Activated CD8-positive, alpha-beta T cell treated with anti-CD3 and anti-CD28 coated beads, Interleukin-2, amount 10 ng/mL, durations not matched to agents 7 days and 5 days (primary cell): ENCODE data around the gene RERE. TPM values are rescaled to one million over a fixed set of nuclear protein-coding genes. Genes with fewer than 3 reads are reported as not detected.
A peak's percentile ranks its signal among the peaks of the same experiment; 100 is the strongest.

ENCODE experiments used
- ATAC-seq: fragments of 150-1000 bp; cut with Tn5 transposase; one replicate; pipeline ENCODE4 v1.10.0; 2021; ENCODE audit warnings: moderate library complexity
- CTCF ChIA-PET: fragments of 350-600 bp; sonication (Branson Sonifier 250); formaldehyde crosslinking; loops from one replicate; lab custom pipeline; 2021; ENCODE audit warnings: antibody characterized with exemption; lab: Charles Lee
- POLR2A ChIA-PET: fragments of 350-600 bp; sonication (Branson Sonifier 250); formaldehyde crosslinking; loops from one replicate; lab custom pipeline; 2021; ENCODE audit warnings: antibody characterized with exemption; lab: Charles Lee
- DNase-seq: peaks from one replicate; pipeline ENCODE4 v3.0.0-alpha.2; 2020
- H3K27ac Mint-ChIP-seq: one replicate; pipeline ENCODE4 v1.8.0; 2021; ENCODE audit warnings: mild to moderate bottlenecking, mixed read lengths
- H3K27me3 Mint-ChIP-seq: one replicate; pipeline ENCODE4 v1.8.0; 2021; ENCODE audit warnings: low read depth, mixed read lengths
- H3K36me3 Mint-ChIP-seq: one replicate; pipeline ENCODE4 v1.8.0; 2021; ENCODE audit warnings: low read depth, mixed read lengths
- H3K4me1 Mint-ChIP-seq: one replicate; pipeline ENCODE4 v1.8.0; 2021; ENCODE audit warnings: low read depth, mixed read lengths
- H3K4me3 Mint-ChIP-seq: one replicate; pipeline ENCODE4 v1.8.0; 2021; ENCODE audit warnings: mild to moderate bottlenecking, mixed read lengths
- H3K9me3 Mint-ChIP-seq: one replicate; pipeline ENCODE4 v1.8.0; 2022; ENCODE audit warnings: mixed read lengths; ENCODE audit not compliant: insufficient read depth
- total RNA-seq, 2 experiments: library from RNA; stranded (reverse); gene quantifications; one replicate each; pipeline ENCODE4 v1.2.3, GENCODE V29; 2021

The RERE gene
- total RNA-seq, 2 experiments from 2014 or later, result 37.4 to 44.7 TPM

- ChIA-PET POLR2A (interaction anchor here (0.6 to 0.9 kb wide), 2 partner anchors 28 to 46 kb away, joined by 3 to 4 read pairs; no protein-coding TSS in a partner anchor), CTCF (interaction anchor here (0.7 to 1.9 kb wide), 4 partner anchors 11 to 88 kb away, joined by 3 to 6 read pairs (median 4); no protein-coding TSS in a partner anchor)
- ATAC-seq (peak; percentile 54), DNase-seq (peak; percentile 39)
- H3K27ac Mint-ChIP-seq, result no peak overlapping the region
- no peaks in the 10 kb centered on the region for H3K27me3 Mint-ChIP-seq
- peaks cover 45% of the 10 kb centered on the region for H3K4me1 Mint-ChIP-seq
- H3K4me3 Mint-ChIP-seq, result no peak overlapping the region
- H3K36me3 Mint-ChIP-seq, result no peaks in the 10 kb centered on the region
- H3K9me3 Mint-ChIP-seq, result no peaks in the 10 kb centered on the region
Observed at GRCh38 chr1:8477166-8477982, 340.1 kb downstream of the RERE start.

GRCh38 chr1:8476006-8476405 is 341.4 kb downstream of the RERE start:
- H3K4me3 Mint-ChIP-seq, result no peak overlapping the region
- DNase-seq, result no peak
- H3K27ac Mint-ChIP-seq, result no peak overlapping the region
- H3K27me3 Mint-ChIP-seq, result no peaks in the 10 kb centered on the region
- no peaks in the 10 kb centered on the region for H3K9me3 Mint-ChIP-seq
- no peak for ATAC-seq
- CTCF ChIA-PET, result no interaction called here
- peaks cover 54% of the 10 kb centered on the region for H3K4me1 Mint-ChIP-seq
- peaks cover 1% of the 10 kb centered on the region for H3K36me3 Mint-ChIP-seq
- POLR2A ChIA-PET, result no interaction called here

GRCh38 chr1:8474369-8474768 is 343.1 kb downstream of the RERE start:
- Mint-ChIP-seq H3K27me3 (no peaks in the 10 kb centered on the region), H3K36me3 (peaks cover 1% of the 10 kb centered on the region), H3K9me3 (no peaks in the 10 kb centered on the region), H3K4me1 (peaks cover 54% of the 10 kb centered on the region), H3K4me3 (no peak overlapping the region), H3K27ac (no peak overlapping the region)
- ATAC-seq (no peak), DNase-seq (no peak)
- ChIA-PET CTCF (interaction anchor here (0.8 to 1.4 kb wide), 6 partner anchors 9 to 77 kb away, joined by 3 to 8 read pairs (median 3); no protein-coding TSS in a partner anchor), POLR2A (interaction anchor here (0.7 kb wide), 1 partner anchor 9 kb away, joined by 3 read pairs; no protein-coding TSS in a partner anchor)

- CTCF ChIA-PET, result interaction anchor here (0.6 to 2.4 kb wide), 11 partner anchors 9 to 197 kb away, joined by 3 to 8 read pairs (median 3); no protein-coding TSS in a partner anchor
Observed at GRCh38 chr1:8473891-8474300, 343.5 kb downstream of the RERE start.

GRCh38 chr1:8473121-8473875 is 344.1 kb downstream of the RERE start:
- Mint-ChIP-seq H3K9me3 (no peaks in the 10 kb centered on the region), H3K4me3 (no peak overlapping the region), H3K27me3 (no peaks in the 10 kb centered on the region), H3K36me3 (peaks cover 1% of the 10 kb centered on the region), H3K27ac (no peak overlapping the region), H3K4me1 (peaks cover 54% of the 10 kb centered on the region)
- DNase-seq (no peak), ATAC-seq (peak; percentile 10)
- CTCF ChIA-PET, result interaction anchor here (0.6 to 2.4 kb wide), 15 partner anchors 10 to 444 kb away, joined by 3 to 12 read pairs (median 4); no protein-coding TSS in a partner anchor
- POLR2A ChIA-PET, result interaction anchor here (0.7 kb wide), 1 partner anchor 8 kb away, joined by 3 read pairs; no protein-coding TSS in a partner anchor

More at GRCh38 chr1:8473891-8474300, 343.5 kb downstream of the RERE start:
- H3K36me3 Mint-ChIP-seq, result peaks cover 1% of the 10 kb centered on the region
- H3K9me3 Mint-ChIP-seq, result no peaks in the 10 kb centered on the region
- H3K4me3 Mint-ChIP-seq, result no peak overlapping the region
- POLR2A ChIA-PET, result interaction anchor here (0.7 kb wide), 1 partner anchor 8 kb away, joined by 3 read pairs; no protein-coding TSS in a partner anchor
- no peaks in the 10 kb centered on the region for H3K27me3 Mint-ChIP-seq
- ATAC-seq, result no peak
- H3K4me1 Mint-ChIP-seq, result peaks cover 54% of the 10 kb centered on the region
- no peak overlapping the region for H3K27ac Mint-ChIP-seq
- DNase-seq, result no peak

GRCh38 chr1:8472668-8473067 is 344.8 kb downstream of the RERE start:
- ChIA-PET POLR2A (interaction anchor here (1.1 kb wide), 1 partner anchor 47 kb away, joined by 6 read pairs; no protein-coding TSS in a partner anchor), CTCF (interaction anchor here (0.7 to 2.4 kb wide), 15 partner anchors 9 to 376 kb away, joined by 3 to 12 read pairs (median 4); no protein-coding TSS in a partner anchor)
- Mint-ChIP-seq H3K4me3 (no peak overlapping the region), H3K36me3 (peaks cover 1% of the 10 kb centered on the region), H3K4me1 (peaks cover 49% of the 10 kb centered on the region), H3K27me3 (no peaks in the 10 kb centered on the region), H3K9me3 (no peaks in the 10 kb centered on the region), H3K27ac (peak overlapping the region; percentile 37)
- peak; percentile 89 for ATAC-seq
- peak; percentile 69 for DNase-seq

- ChIA-PET CTCF (interaction anchor here (1.9 to 2.4 kb wide), 2 partner anchors 41 to 90 kb away, joined by 8 to 12 read pairs; no protein-coding TSS in a partner anchor), POLR2A (no interaction called here)
- no peak for ATAC-seq
- Mint-ChIP-seq H3K36me3 (peaks cover 1% of the 10 kb centered on the region), H3K4me1 (peaks cover 39% of the 10 kb centered on the region), H3K4me3 (no peak overlapping the region), H3K27ac (no peak overlapping the region), H3K9me3 (no peaks in the 10 kb centered on the region), H3K27me3 (no peaks in the 10 kb centered on the region)
- no peak for DNase-seq
Observed at GRCh38 chr1:8471451-8471850, 346.0 kb downstream of the RERE start.

GRCh38 chr1:8468751-8469150 is 348.7 kb downstream of the RERE start:
- no peaks in the 10 kb centered on the region for H3K9me3 Mint-ChIP-seq
- H3K36me3 Mint-ChIP-seq, result peaks cover 8% of the 10 kb centered on the region
- POLR2A ChIA-PET, result interaction anchor here (0.6 kb wide), 1 partner anchor 55 kb away, joined by 7 read pairs; no protein-coding TSS in a partner anchor
- H3K27ac Mint-ChIP-seq, result no peak overlapping the region
- H3K27me3 Mint-ChIP-seq, result no peaks in the 10 kb centered on the region
- DNase-seq (no peak), ATAC-seq (no peak)
- H3K4me1 Mint-ChIP-seq, result peaks cover 31% of the 10 kb centered on the region
- H3K4me3 Mint-ChIP-seq, result no peak overlapping the region
- CTCF ChIA-PET, result interaction anchor here (1.1 kb wide), 1 partner anchor 258 kb away, joined by 4 read pairs; no protein-coding TSS in a partner anchor

- ATAC-seq, result no peak
- no peaks in the 10 kb centered on the region for H3K27me3 Mint-ChIP-seq
- peaks cover 27% of the 10 kb centered on the region for H3K4me1 Mint-ChIP-seq
- ChIA-PET POLR2A (no interaction called here), CTCF (interaction anchor here (0.7 to 1.6 kb wide), 2 partner anchors 11 to 32 kb away, joined by 3 read pairs; no protein-coding TSS in a partner anchor)
- H3K9me3 Mint-ChIP-seq, result no peaks in the 10 kb centered on the region
- no peak for DNase-seq
- peaks cover 9% of the 10 kb centered on the region for H3K36me3 Mint-ChIP-seq
- H3K4me3 Mint-ChIP-seq, result no peak overlapping the region
- no peak overlapping the region for H3K27ac Mint-ChIP-seq
Observed at GRCh38 chr1:8467308-8467707, 350.1 kb downstream of the RERE start.

- ChIA-PET POLR2A (interaction anchor here (1.1 kb wide), 2 partner anchors 8 to 41 kb away, joined by 3 read pairs; no protein-coding TSS in a partner anchor), CTCF (interaction anchor here (1.0 to 1.4 kb wide), 3 partner anchors 14 to 383 kb away, joined by 3 to 5 read pairs (median 3); no protein-coding TSS in a partner anchor)
- DNase-seq (no peak), ATAC-seq (no peak)
- no peak overlapping the region for H3K4me3 Mint-ChIP-seq
- no peaks in the 10 kb centered on the region for H3K27me3 Mint-ChIP-seq
- H3K4me1 Mint-ChIP-seq, result peaks cover 23% of the 10 kb centered on the region
- peaks cover 10% of the 10 kb centered on the region for H3K36me3 Mint-ChIP-seq
- H3K27ac Mint-ChIP-seq, result no peak overlapping the region
- H3K9me3 Mint-ChIP-seq, result no peaks in the 10 kb centered on the region
Observed at GRCh38 chr1:8465692-8466091, 351.7 kb downstream of the RERE start.

GRCh38 chr1:8465013-8465412 is 352.4 kb downstream of the RERE start:
- peaks cover 10% of the 10 kb centered on the region for H3K36me3 Mint-ChIP-seq
- no peak overlapping the region for H3K4me3 Mint-ChIP-seq
- H3K27me3 Mint-ChIP-seq, result no peaks in the 10 kb centered on the region
- CTCF ChIA-PET, result interaction anchor here (0.6 to 1.4 kb wide), 4 partner anchors 15 to 384 kb away, joined by 3 to 5 read pairs (median 3); no protein-coding TSS in a partner anchor
- no peaks in the 10 kb centered on the region for H3K9me3 Mint-ChIP-seq
- DNase-seq (no peak), ATAC-seq (no peak)
- POLR2A ChIA-PET, result interaction anchor here (1.1 kb wide), 1 partner anchor 9 kb away, joined by 3 read pairs; no protein-coding TSS in a partner anchor
- no peak overlapping the region for H3K27ac Mint-ChIP-seq
- peaks cover 23% of the 10 kb centered on the region for H3K4me1 Mint-ChIP-seq
